ENCODE results near the gene YEATS2.

YEATS2 gene

DNA sequence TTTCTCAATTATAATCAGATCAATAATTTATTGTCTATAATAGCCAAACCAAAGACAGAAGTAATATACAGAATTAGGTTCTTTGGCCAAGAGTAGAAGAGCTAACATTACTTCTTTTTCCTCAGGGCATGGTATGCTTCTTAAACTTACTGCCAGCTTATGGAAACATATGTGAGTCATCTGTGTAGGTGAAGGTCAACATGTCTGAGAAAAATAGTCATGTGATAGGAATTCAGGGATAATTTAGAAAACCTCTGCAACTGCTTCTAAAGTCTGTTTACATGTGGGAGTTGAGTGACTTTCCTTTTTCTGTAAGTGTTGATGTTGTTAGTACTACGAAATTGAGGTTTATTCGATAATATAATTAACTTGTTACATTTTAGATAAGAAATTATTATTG lies 147.0 kb downstream of the YEATS2 start:
- DNase-seq = no peak

DNA sequence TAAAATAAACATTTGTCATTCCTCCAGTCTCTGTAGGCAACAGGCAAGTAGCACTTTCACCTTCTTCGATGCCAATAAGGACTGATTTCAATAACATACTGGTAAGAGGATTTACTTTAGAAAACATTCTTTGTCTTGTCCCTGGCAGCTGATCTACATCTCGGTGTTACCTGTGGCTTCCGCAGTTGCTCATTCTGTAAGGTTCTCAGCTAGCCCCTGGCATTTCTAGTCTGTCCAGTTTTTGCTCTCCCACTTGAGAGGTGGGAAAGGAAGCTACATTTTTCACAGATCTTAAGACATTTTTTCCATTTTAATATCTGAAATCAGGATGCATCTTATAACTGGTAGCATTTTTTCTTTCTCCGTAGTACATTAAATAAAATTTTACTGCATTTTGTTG lies 147.5 kb downstream of the YEATS2 start:
- no peak for DNase-seq

DNA sequence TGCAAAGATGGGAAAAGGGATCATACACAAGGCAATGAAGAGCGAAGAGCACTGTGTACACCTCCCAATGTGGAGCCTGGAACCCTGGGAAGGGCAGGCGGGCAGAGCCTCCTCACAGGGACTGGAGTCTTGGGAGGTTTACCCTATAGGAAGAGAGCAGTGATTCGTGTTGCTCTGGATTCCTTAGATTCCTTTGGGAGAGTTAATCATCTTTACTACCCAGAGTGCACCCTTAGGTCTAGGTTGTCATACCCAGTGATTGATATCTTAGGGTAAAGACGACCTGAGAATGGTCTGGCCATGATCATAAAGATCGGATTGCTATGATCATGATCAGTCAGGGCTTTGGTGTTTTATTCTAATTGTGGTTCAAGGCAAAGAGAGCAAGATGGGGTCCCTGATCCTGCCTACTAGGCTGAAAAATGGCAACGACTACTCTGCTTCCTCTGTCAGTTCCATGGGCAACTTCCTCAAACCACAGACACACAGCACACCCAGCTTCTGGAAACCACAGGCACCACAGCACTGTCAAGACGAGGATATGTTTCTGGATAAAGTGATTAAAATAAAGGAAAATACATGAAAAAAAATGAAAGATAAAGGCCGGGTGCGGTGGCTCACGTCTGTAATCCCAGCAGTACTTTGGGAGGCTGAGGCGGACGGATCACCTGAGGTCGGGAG lies 148.2 kb downstream of the YEATS2 start:
- DNase-seq = no peak

DNA sequence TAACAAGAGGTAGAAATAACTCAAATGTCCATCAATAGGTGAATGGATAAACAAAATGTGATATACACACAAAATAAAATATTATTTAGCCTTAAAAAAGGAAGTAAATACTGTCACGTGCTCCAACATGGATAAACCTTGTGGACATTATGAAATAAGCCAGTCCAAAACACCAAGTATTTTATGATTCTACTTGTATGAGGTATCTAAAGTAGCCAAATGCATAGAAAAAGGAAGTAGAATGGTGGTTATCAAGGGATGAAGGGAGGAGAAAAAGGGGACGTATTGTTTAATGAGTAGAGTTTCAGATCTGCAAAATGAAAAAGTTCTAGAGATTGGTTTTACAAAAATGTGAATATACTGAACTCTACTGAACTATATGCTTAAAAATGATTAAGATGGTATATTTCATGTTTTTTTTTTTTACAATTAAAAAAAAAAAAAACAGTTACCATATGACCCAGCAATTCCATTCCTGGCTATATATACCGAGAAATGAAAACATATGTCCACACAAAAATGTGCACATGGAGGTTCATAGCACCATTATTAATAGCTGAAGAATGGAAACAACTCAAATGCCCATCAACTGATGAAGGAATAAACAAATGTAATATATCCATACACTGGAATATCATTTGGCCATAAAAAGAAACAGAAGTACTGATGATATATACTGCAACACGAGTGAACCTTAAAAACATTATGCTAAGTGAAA lies 156.9 kb downstream of the YEATS2 start:
- no peak for DNase-seq

DNA sequence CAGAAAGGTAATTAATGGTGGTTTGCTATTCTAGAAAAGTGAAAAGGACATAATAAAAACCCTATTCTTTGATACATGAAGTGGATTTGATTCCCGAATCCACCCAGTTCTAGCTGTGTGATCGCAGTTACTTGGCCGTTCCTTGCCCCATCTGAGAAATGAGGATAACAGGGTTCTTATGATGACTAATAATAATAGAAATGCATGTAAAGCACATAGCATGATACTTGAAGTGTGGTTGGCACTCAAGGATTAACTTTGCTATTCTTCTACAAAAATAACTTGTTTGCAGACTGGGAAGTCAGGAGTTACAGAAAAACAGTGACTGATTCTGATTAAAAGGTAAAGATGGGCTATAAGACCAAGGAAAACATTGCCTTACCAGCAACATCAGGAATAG lies 160.3 kb downstream of the YEATS2 start:
- no peak for DNase-seq
